ENCODE results near the gene METTL23.

METTL23 gene

GRCh38 chr17:76726776-76727718, at the start of gene METTL23:
METTL23 (plus strand) TSS chr17:76726839; CDS start chr17:76729711, 2,872 bp downstream.
- DNase-seq: peak; percentile 85

- DNase-seq: no peak
Measured at GRCh38 chr17:76677406-76677805, 49.2 kb upstream of the METTL23 start.

- DNase-seq: no peak
Measured at GRCh38 chr17:76678330-76678729, 48.3 kb upstream of the METTL23 start.

- no peak for DNase-seq
Measured at GRCh38 chr17:76679239-76679638, 47.4 kb upstream of the METTL23 start.

GRCh38 chr17:76681222-76682137, 45.2 kb upstream of the METTL23 start:
- DNase-seq: peak; percentile 93

- peak; percentile 95 for DNase-seq
Measured at GRCh38 chr17:76682296-76682695, 44.3 kb upstream of the METTL23 start.

GRCh38 chr17:76683011-76683755, 43.5 kb upstream of the METTL23 start:
- DNase-seq: peak; percentile 28

- no peak for DNase-seq
Measured at GRCh38 chr17:76683921-76684745, 42.5 kb upstream of the METTL23 start.

- no peak for DNase-seq
Measured at GRCh38 chr17:76684756-76685155, 41.9 kb upstream of the METTL23 start.

- no peak for DNase-seq
Measured at GRCh38 chr17:76685366-76685765, 41.3 kb upstream of the METTL23 start.

GRCh38 chr17:76685846-76686245, 40.8 kb upstream of the METTL23 start:
- no peak for DNase-seq

GRCh38 chr17:76686538-76687297, 39.9 kb upstream of the METTL23 start:
- DNase-seq: no peak

- DNase-seq: no peak
Measured at GRCh38 chr17:76687298-76688164, 39.1 kb upstream of the METTL23 start.

- no peak for DNase-seq
Measured at GRCh38 chr17:76688165-76688622, 38.4 kb upstream of the METTL23 start.

- DNase-seq: no peak
Measured at GRCh38 chr17:76689859-76690258, 36.8 kb upstream of the METTL23 start.

GRCh38 chr17:76690596-76691280, 35.9 kb upstream of the METTL23 start:
- no peak for DNase-seq

GRCh38 chr17:76691379-76692191, 35.1 kb upstream of the METTL23 start:
- no peak for DNase-seq
